ENCODE data around the gene TRABD2B.

DNA sequence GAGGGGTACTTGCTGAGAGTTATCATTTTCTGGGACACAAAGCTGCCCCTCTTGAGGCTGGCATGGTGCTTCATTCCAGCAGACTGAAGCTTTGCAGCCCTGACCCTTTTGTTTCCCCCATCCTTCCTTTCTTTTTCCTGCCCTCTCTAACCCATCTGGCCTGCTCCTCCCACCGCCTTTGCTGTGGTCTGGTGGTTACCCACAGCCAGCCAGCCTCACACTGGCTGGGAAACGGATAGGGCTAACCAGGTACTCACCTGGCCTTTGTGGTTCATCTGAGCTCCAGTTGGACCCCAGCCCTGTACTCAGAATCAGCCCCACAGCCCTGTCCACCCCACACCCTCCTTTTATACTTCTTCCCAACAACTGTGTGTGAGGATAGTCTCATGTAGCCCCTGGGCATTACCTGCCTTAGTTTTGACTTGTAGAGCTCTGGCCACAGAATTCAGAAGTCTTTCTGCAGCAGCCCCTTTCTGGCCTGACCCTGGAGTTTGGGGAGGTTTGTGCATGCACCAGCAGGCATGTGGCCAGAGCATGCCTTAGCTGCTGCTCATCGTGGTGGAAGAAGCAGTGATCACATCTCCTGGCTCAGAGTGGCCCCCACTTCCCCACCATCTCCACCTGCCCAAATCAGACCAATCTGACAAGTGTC, 138.0 kb downstream of the TRABD2B start:
- TF ChIP-seq JUND (IDR thresholded peaks at IDR 0.05) (no peak), SP1 (IDR thresholded peaks at IDR 0.05) (no peak), NR2F2 (IDR thresholded peaks at IDR 0.05) (no peak), GABPA (IDR thresholded peaks at IDR 0.05 in 1 of 2, conservative IDR thresholded peaks at IDR 0.05 in 1 of 2) (no peak), REST (IDR thresholded peaks at IDR 0.05) (no peak), MAX (IDR thresholded peaks at IDR 0.05) (no peak), TAF1 (conservative IDR thresholded peaks at IDR 0.05) (no peak)
- TF ChIP-seq, protein P1, sequence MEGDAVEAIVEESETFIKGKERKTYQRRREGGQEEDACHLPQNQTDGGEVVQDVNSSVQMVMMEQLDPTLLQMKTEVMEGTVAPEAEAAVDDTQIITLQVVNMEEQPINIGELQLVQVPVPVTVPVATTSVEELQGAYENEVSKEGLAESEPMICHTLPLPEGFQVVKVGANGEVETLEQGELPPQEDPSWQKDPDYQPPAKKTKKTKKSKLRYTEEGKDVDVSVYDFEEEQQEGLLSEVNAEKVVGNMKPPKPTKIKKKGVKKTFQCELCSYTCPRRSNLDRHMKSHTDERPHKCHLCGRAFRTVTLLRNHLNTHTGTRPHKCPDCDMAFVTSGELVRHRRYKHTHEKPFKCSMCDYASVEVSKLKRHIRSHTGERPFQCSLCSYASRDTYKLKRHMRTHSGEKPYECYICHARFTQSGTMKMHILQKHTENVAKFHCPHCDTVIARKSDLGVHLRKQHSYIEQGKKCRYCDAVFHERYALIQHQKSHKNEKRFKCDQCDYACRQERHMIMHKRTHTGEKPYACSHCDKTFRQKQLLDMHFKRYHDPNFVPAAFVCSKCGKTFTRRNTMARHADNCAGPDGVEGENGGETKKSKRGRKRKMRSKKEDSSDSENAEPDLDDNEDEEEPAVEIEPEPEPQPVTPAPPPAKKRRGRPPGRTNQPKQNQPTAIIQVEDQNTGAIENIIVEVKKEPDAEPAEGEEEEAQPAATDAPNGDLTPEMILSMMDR (IDR thresholded peaks at IDR 0.05; ENCODE audit: low read depth, low read length, missing input control): no peak
- TF ChIP-seq, protein P2, sequence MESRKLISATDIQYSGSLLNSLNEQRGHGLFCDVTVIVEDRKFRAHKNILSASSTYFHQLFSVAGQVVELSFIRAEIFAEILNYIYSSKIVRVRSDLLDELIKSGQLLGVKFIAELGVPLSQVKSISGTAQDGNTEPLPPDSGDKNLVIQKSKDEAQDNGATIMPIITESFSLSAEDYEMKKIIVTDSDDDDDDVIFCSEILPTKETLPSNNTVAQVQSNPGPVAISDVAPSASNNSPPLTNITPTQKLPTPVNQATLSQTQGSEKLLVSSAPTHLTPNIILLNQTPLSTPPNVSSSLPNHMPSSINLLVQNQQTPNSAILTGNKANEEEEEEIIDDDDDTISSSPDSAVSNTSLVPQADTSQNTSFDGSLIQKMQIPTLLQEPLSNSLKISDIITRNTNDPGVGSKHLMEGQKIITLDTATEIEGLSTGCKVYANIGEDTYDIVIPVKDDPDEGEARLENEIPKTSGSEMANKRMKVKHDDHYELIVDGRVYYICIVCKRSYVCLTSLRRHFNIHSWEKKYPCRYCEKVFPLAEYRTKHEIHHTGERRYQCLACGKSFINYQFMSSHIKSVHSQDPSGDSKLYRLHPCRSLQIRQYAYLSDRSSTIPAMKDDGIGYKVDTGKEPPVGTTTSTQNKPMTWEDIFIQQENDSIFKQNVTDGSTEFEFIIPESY (IDR thresholded peaks at IDR 0.05): no peak
